NCI-H2107 (cell line): ENCODE data around the gene CATSPERE.
A peak's percentile ranks its signal among the peaks of the same experiment; 100 is the strongest.
"Not testable (repeated sequence)": the region's sequence is repeated elsewhere in the genome, so short reads cannot be mapped to it uniquely, and the experiment has no call there.

Experiments
- DNase-seq: peaks from one replicate; lab custom pipeline; 2025; lab: John Stamatoyannopoulos, UW

Gene CATSPERE

DNA sequence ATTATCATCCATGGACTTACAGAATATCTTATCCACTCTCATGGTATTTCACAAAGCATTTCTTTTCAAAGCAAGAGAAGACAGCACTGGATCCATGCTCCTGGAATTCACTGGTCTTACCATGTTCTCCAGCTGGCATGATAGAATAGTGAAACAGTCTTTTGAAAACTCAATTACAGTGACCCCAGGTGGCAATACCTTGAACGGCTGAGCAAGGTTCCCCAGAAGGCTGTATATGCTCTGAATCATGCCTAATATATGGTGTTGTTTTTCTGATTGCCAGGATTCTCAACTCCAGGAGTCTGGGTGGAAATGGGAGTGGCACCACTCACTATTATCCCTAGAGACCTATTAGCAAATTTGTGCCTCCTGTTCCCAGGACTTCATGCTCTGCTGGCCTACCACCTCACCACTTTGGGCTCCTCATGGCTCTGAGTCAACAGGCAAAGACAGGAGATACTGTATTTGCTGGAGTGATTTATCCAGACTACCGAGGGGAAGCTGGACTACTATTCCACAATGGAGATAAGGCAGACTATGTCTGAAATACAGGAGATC is 87.6 kb downstream of the CATSPERE start:
- no peak for DNase-seq

GRCh38 chr1:244552336-244552735 is 91.3 kb downstream of the CATSPERE start:
- DNase-seq: no peak

GRCh38 chr1:244556263-244556662 is 95.2 kb downstream of the CATSPERE start:
- no peak for DNase-seq

DNA sequence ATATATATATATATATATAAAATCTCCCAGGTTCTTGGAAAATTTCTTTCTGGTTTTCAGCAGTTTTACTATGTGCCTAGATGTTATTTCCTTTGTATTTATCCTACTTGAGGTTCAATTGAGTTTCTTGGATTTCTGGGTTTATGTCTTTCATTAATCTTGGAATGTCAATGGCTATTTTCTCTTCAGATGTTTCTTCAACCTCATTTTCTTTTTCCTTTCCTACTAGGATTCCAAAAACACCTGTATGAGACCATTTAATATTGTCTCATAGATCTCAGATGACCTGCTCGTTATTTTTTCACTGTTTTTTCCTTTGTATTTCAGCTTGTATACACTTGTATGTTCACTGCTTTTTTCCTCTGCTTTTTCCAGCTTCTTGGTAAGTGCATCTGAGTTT is 96.5 kb downstream of the CATSPERE start:
- DNase-seq: no peak

DNA sequence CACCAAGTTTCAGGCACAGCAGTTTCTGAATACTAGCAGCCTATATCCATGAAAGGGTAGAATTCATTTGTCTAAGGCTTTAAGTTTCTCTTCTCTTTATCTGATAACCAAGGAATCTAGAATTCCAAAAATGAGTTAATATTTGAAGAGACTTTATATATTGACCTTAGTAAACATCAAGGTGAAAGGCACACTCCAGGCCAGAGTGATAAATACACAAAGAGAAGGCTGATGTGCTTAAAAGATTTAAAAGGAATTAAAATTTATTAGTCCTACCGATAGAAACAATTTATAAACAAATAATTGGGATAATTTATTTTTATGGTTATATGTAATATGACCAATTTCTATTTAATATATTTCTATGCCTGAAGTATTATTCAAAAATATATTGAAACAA is 98.5 kb downstream of the CATSPERE start:
- DNase-seq: no peak

DNA sequence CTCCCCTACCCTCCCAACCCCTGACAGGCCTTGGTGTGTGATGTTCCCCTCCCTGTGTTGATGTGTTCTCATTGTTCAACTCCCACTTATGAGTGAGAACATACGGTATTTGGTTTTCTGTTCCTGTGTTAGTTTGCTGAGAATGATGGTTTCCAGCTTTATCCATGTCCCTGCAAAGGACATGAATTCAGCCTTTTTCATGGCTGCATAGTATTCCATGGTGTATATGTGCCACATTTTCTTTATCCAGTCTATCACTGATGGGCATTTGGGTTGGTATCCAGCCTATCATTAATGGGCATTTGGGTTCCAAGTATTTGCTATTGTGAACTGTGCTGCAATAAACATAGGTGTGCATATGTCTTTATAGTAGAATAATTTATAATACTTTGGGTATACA is 101.8 kb downstream of the CATSPERE start:
- not testable (repeated sequence) for DNase-seq

GRCh38 chr1:244573768-244574167 is 112.7 kb downstream of the CATSPERE start:
- no peak for DNase-seq

DNA sequence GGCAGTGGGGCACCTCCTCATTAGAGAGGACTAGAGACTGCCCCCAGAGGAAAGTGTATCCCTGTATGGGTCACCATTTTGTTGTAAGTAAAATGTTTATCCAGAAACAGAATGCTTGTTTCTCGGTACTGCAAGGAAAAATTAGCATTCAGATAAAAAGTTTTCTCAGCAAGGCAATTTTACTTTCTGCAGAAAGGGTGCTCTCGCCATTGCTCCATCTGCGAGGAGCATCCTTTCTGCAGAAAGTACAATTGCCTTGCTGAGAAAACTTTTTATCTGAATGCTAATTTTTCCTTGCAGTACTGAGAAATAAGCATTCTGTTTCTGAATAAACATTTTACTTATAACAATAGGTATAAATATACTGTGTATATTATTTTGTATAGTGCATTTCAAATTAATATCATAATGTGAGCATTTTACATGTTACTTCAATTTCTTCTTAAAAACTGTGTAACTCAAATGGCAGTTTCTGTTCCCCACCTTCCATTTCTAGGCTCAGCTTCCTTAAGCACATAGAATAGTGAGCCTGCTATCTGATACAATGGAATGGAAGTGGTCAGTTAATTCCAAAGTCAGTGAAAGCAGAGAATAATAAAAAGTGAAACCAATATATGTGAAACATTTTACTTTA is 115.3 kb downstream of the CATSPERE start:
- no peak for DNase-seq

GRCh38 chr1:244578205-244578604 is 117.1 kb downstream of the CATSPERE start:
- not testable (repeated sequence) for DNase-seq

- no peak for DNase-seq
Measured at GRCh38 chr1:244583358-244583982, 122.4 kb downstream of the CATSPERE start.

GRCh38 chr1:244585867-244586266 is 124.8 kb downstream of the CATSPERE start:
- no peak for DNase-seq

- no peak for DNase-seq
Measured at GRCh38 chr1:244590670-244591069, 129.6 kb downstream of the CATSPERE start.

- no peak for DNase-seq
Measured at GRCh38 chr1:244598611-244599010, 137.5 kb downstream of the CATSPERE start.

DNA sequence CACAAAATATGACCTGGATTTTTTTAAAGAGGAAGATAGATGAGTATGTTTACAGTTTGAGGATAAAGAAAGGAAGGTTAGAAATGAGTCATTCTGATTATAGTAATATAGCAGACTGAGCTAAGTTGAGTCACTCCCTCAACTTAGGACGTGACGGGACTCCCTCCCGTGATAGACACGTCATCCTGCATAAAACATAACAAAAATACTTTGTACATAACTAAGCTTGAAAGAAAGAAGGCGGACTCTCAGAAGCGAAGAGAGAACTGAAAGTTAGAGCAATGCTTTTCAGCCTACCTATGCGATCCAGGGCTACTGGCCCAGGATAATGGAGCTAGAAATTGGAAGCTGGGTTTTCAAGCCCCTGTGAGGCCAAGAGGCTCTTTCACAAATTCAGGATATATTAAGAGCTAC is 138.9 kb downstream of the CATSPERE start:
- no peak for DNase-seq

GRCh38 chr1:244601336-244601735 is 140.3 kb downstream of the CATSPERE start:
- DNase-seq: no peak

DNA sequence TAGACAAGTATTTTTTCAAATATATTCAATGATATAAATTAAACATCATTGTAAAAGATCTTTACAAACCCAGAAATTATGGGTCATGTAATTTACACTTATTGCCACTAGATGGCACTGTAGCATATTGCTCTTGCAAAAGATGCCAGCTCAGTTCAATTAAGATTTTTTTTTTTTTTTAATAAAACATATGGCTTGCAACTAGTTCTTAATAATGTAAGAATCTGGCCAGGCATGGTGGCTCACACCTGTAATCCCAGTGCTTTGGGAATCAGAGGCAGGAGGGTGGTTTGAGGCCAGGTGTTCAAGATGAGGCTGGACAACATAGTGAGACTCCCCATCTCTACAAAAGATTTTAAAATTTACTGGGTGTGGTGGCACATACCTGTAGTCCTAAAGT is 142.4 kb downstream of the CATSPERE start:
- peak; percentile 42 for DNase-seq

GRCh38 chr1:244605835-244606370 is 144.8 kb downstream of the CATSPERE start:
- DNase-seq: no peak

- DNase-seq: no peak
Measured at GRCh38 chr1:244614113-244614836, 153.2 kb downstream of the CATSPERE start.

DNA sequence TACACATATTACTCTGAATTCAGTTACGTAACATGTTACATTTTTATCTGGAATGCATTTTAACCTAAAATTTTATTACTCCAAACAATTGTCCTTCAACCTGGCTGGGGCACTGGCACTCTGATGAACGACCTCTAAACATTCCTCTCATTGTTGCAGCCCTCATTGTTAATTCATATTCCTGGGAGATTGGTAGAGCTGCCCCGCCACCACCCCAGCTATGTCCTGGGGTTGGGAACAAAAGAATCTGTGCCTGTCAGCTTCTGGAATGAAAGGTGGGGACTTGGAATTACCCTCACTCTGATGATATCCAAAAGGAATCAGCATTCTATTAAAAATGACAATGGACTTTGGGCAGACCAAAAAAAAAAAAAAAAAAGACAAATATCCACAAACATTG is 153.8 kb downstream of the CATSPERE start:
- no peak for DNase-seq

DNA sequence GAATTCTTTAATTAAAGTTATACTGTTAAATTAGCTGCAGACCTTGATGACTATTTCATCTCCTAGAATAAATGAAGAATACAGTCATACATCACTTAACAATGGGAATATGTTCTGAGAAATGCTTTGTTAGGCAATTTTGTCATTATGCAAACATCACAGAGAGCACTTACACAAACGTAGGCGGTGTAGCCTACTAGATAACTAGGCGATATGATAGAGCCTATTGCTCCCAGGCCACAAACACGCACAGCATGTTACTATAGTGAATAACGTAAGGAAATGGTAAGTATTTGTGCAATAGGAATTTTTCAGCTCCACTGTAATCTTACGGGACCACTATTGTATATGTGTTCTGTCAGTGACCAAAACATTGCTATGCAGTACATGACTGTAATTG is 154.2 kb downstream of the CATSPERE start:
- DNase-seq: no peak

- DNase-seq: no peak
Measured at GRCh38 chr1:244626709-244627108, 165.6 kb downstream of the CATSPERE start.

DNA sequence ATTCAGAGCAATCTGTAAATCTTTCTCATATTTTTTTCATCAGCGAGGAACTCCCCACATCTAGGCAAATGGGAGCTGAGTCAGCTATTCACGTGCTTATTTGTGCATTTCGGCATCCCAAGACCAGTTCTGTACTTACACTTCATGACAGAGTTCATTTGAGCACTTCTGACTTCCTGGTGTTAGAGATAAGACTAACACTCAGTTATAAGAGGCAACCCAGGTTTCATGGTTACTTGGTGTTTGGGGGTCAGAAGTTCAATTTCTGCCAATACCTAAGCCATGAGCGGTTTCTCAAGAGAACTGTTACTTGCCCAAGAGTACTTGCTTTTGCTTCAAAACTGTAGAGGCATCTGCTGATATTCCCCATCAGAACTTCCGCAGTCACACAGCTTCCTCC is 167.7 kb downstream of the CATSPERE start:
- no peak for DNase-seq

DNA sequence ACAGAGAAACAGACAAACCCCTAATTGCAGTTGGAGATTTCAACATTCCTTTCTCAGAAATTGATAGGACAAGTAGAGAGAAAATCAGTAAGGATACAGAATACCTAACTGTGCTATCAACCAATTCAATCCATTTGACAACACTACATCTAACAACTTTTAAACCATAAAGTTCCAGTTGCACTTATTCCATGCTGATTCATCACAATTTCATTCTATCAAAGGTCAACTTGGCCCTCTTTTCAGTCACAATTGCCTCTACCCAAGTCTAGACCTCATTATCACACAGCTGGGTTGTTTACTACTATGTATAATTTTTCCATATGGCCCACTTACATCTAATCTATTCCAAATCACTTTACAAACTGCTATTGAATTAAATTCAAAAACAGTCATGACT is 172.1 kb downstream of the CATSPERE start:
- no peak for DNase-seq
